GM12875 (cell line): ENCODE results near the gene IL1RAPL2.

Experiments
- H3K4me3 ChIP-seq: one replicate; pipeline ENCODE4 v1.5.1; 2011; ENCODE audit warnings: low read depth, low read length, control low read depth
- CTCF ChIP-seq: IDR thresholded peaks from 2 replicates; pipeline ENCODE4 v1.5.1; 2011; ENCODE audit warnings: low read depth, mild to moderate bottlenecking, control low read depth, inconsistent platforms, low read length, moderate library complexity, borderline replicate concordance; ENCODE audit not compliant: insufficient read depth

IL1RAPL2 gene

GRCh38 chrX:105502336-105502735 is 936.3 kb downstream of the IL1RAPL2 start:
- H3K4me3 ChIP-seq = no peak overlapping the region
- TF ChIP-seq CTCF = no peak

GRCh38 chrX:105515561-105515960 is 949.6 kb downstream of the IL1RAPL2 start:
- H3K4me3 ChIP-seq = no peak overlapping the region
- no peak for TF ChIP-seq CTCF

GRCh38 chrX:105526431-105526830 is 960.4 kb downstream of the IL1RAPL2 start:
- TF ChIP-seq CTCF = no peak
- no peak overlapping the region for H3K4me3 ChIP-seq

GRCh38 chrX:105527759-105528158 is 961.8 kb downstream of the IL1RAPL2 start:
- TF ChIP-seq CTCF = no peak
- no peak overlapping the region for H3K4me3 ChIP-seq

- H3K4me3 ChIP-seq = no peak overlapping the region
Measured at GRCh38 chrX:105533951-105534350, 968.0 kb downstream of the IL1RAPL2 start.

GRCh38 chrX:105543283-105543682 is 977.3 kb downstream of the IL1RAPL2 start:
- no peak for TF ChIP-seq CTCF
- no peak overlapping the region for H3K4me3 ChIP-seq

More at GRCh38 chrX:105533951-105534350, 968.0 kb downstream of the IL1RAPL2 start:
- no peak for TF ChIP-seq CTCF

- no peak overlapping the region for H3K4me3 ChIP-seq
- no peak for TF ChIP-seq CTCF
Measured at GRCh38 chrX:105550043-105550663, 984.2 kb downstream of the IL1RAPL2 start.
